Lower leg skin (tissue), 3 donors: ENCODE results near the gene KRTAP10-6.

Source experiments
- POLR2A ChIP-seq, 2 donors: fragments of 450-650 bp; IDR thresholded peaks; one replicate each; pipeline ENCODE4 v1.6.1; 2016 to 2017; ENCODE audit warnings: antibody characterized with exemption in 2 of 2, mild to moderate bottlenecking in 1 of 2, moderate library complexity in 1 of 2
- TF ChIP-seq, protein P1 (sequence below), 3 donors: fragments of 450-650 bp; IDR thresholded peaks; one replicate each; pipeline ENCODE4 v1.5.1; 2016; ENCODE audit warnings: antibody characterized with exemption in 3 of 3, mild to moderate bottlenecking in 3 of 3, moderate library complexity in 2 of 3

DNA sequence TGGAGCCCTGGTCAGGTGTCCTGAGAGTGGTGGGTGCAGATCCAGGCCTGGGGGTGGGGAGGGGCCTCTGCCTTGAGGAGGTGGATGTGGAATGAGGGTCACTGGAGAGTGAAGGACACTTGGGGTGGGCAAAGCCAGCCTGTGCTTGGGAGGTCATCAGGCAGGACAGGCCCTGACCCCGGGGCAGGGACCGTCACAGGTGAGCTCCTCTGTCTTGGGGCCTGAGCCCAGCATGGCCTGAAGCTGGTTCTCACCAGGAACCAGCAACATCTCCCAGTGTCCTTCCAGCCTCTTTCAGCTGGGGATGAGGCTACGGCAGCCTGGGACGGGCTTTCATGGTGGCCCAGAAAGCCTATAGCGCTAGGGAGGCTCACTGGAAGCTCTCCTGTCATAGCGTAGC lies 40.2 kb downstream of the KRTAP10-6 start:
- TF ChIP-seq, protein P1, sequence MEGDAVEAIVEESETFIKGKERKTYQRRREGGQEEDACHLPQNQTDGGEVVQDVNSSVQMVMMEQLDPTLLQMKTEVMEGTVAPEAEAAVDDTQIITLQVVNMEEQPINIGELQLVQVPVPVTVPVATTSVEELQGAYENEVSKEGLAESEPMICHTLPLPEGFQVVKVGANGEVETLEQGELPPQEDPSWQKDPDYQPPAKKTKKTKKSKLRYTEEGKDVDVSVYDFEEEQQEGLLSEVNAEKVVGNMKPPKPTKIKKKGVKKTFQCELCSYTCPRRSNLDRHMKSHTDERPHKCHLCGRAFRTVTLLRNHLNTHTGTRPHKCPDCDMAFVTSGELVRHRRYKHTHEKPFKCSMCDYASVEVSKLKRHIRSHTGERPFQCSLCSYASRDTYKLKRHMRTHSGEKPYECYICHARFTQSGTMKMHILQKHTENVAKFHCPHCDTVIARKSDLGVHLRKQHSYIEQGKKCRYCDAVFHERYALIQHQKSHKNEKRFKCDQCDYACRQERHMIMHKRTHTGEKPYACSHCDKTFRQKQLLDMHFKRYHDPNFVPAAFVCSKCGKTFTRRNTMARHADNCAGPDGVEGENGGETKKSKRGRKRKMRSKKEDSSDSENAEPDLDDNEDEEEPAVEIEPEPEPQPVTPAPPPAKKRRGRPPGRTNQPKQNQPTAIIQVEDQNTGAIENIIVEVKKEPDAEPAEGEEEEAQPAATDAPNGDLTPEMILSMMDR (IDR thresholded peaks at IDR 0.05), result no peak
- TF ChIP-seq POLR2A (IDR thresholded peaks at IDR 0.05), result no peak
